ENCODE data around the gene TEPSIN. TPM values are rescaled to one million over a fixed set of nuclear protein-coding genes. Genes with fewer than 3 reads are reported as not detected.

The TEPSIN gene
- total RNA-seq, 1 experiment from 2014 or later = 18.1 TPM

DNA sequence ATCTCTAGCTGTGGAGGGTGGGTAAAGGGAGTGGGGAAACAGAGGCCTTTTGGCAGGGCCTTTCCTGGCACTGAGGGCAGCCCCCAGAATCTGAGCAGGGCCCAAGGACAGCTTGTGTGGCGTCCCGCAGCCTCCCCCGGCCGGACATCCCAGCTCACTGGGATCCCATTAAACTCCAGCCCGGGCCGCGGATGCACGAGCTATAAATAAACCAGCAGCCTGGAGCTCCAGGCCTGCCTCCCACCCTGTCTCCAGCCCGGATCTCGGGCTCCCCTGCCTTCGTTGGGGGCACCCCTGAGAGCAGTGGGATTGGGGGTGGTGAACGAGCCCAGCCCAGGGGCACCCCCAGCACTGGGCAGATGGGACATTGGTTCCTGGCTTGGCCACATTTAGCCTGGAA is 59.0 kb downstream of the TEPSIN start:
- DNase-seq (ENCODE audit: low spot score) = no peak
- in situ Hi-C loops (cut with HindIII; ENCODE audit: low sequenced_read_pairs) = no loop called here

DNA sequence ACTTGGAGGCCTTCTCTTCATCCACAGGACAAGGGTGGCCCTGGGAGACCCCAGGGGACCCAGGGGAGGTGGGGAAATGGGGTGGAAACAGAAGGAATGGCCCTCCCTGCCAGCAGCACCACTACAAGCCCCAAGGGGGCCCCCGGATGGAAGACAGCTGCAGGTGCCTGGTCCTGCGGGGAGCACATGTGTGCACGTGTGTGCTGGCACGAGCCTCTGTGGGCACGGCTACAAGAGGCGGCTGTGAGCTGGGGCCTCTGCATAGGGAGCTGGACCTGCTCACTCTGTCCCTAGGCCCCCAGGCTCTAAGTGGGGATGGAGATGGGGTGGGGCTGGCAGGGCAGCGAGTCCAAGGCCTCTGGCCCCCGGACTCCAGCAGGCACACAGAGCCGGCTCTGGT is 59.6 kb downstream of the TEPSIN start:
- no peak for DNase-seq (ENCODE audit: low spot score)
- in situ Hi-C loops (cut with HindIII; ENCODE audit: low sequenced_read_pairs) = no loop called here

Other genes starting within 250 kb of the TEPSIN start
- 51.8 and 65.5 TPM in 2 replicates for gene CHMP6, start 247.2 kb downstream of the TEPSIN start, total RNA-seq (2014; rRNA removed; shearing (Covaris generic))
- 16.1 and 21.1 TPM in 2 replicates for gene BAIAP2, start 203.9 kb downstream of the TEPSIN start, total RNA-seq (2014; rRNA removed; shearing (Covaris generic))
- gene PVALEF, start 73.5 kb downstream of the TEPSIN start, total RNA-seq (2014; rRNA removed; shearing (Covaris generic)) = not detected in 2 replicates
- gene AATK, start 72.8 kb downstream of the TEPSIN start, total RNA-seq (2014; rRNA removed; shearing (Covaris generic)) = 7.5 and 19.0 TPM in 2 replicates
- 24.5 and 42.0 TPM in 2 replicates for gene CEP131, start 16.1 kb downstream of the TEPSIN start, total RNA-seq (2014; rRNA removed; shearing (Covaris generic))
- gene NDUFAF8, start 263 bp upstream of the TEPSIN start, total RNA-seq (2014; rRNA removed; shearing (Covaris generic)) = 151 and 156 TPM in 2 replicates
- gene SLC38A10, start 56.3 kb upstream of the TEPSIN start, total RNA-seq (2014; rRNA removed; shearing (Covaris generic)) = 76.9 and 90.6 TPM in 2 replicates
- gene BAHCC1, start 156.4 kb upstream of the TEPSIN start, total RNA-seq (2014; rRNA removed; shearing (Covaris generic)) = 5.3 and 9.6 TPM in 2 replicates